Activated naive CD8-positive, alpha-beta T cell (primary cell): ENCODE results near the gene SPATA31D1.

Experiments
- H3K27ac Mint-ChIP-seq: one replicate; pipeline ENCODE4 v1.8.0; 2021; ENCODE audit warnings: mixed read lengths
- H3K27me3 Mint-ChIP-seq: one replicate; pipeline ENCODE4 v1.8.0; 2021; ENCODE audit warnings: mixed read lengths
- H3K36me3 Mint-ChIP-seq: one replicate; pipeline ENCODE4 v1.8.0; 2021; ENCODE audit warnings: mixed read lengths
- H3K4me1 Mint-ChIP-seq: one replicate; pipeline ENCODE4 v1.8.0; 2021; ENCODE audit warnings: low read depth, mixed read lengths
- H3K4me3 Mint-ChIP-seq: one replicate; pipeline ENCODE4 v1.8.0; 2021; ENCODE audit warnings: mild to moderate bottlenecking, mixed read lengths
- H3K9me3 Mint-ChIP-seq: one replicate; pipeline ENCODE4 v1.8.0; 2021; ENCODE audit warnings: low read depth, mixed read lengths

The SPATA31D1 gene

DNA sequence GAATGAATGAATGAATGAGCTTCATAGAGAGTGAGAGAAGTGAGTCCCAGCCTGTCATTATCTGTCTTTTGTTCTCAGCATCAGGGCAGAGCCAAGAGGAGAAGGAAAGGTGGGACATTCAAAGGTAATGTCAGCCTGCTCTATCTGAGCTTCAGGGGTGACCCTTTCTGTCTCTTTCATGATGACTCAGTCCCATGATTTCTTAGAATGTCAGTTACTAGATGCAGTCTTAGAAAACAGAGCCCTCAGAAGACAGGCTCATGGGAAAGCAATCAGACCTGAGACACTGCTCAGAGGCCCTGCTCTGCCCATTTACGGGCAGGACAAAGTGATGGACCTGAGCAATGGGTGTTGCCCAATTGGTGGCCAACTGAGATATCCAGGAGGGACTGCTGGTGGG is 1.1 kb downstream of the SPATA31D1 start:
- no peaks in the 10 kb centered on the region for H3K27me3 Mint-ChIP-seq
- H3K27ac Mint-ChIP-seq = no peak overlapping the region
- no peaks in the 10 kb centered on the region for H3K4me1 Mint-ChIP-seq
- H3K4me3 Mint-ChIP-seq = no peak overlapping the region
- no peaks in the 10 kb centered on the region for H3K36me3 Mint-ChIP-seq
- H3K9me3 Mint-ChIP-seq = no peaks in the 10 kb centered on the region

- Mint-ChIP-seq H3K27ac (no peak overlapping the region), H3K9me3 (no peaks in the 10 kb centered on the region)
These were observed 5.1 kb downstream of the SPATA31D1 start for GRCh38 chr9:81993656-81994055.

GRCh38 chr9:81999806-82000205 is 11.2 kb downstream of the SPATA31D1 start:
- peaks cover 2% of the 10 kb centered on the region for H3K27me3 Mint-ChIP-seq
- no peaks in the 10 kb centered on the region for H3K4me1 Mint-ChIP-seq
- no peak overlapping the region for H3K27ac Mint-ChIP-seq
- no peak overlapping the region for H3K4me3 Mint-ChIP-seq
- H3K36me3 Mint-ChIP-seq = no peaks in the 10 kb centered on the region
- H3K9me3 Mint-ChIP-seq = peaks cover 3% of the 10 kb centered on the region

More at GRCh38 chr9:81993656-81994055, 5.1 kb downstream of the SPATA31D1 start:
- Mint-ChIP-seq H3K27me3 (no peaks in the 10 kb centered on the region), H3K36me3 (no peaks in the 10 kb centered on the region), H3K4me1 (no peaks in the 10 kb centered on the region), H3K4me3 (no peak overlapping the region)

- H3K4me3 Mint-ChIP-seq = no peak overlapping the region
- no peaks in the 10 kb centered on the region for H3K27me3 Mint-ChIP-seq
- no peak overlapping the region for H3K27ac Mint-ChIP-seq
- no peaks in the 10 kb centered on the region for H3K9me3 Mint-ChIP-seq
- no peaks in the 10 kb centered on the region for H3K4me1 Mint-ChIP-seq
- H3K36me3 Mint-ChIP-seq = no peaks in the 10 kb centered on the region
These were observed 22.1 kb downstream of the SPATA31D1 start for GRCh38 chr9:82010711-82011110.

GRCh38 chr9:82011133-82011532 is 22.6 kb downstream of the SPATA31D1 start:
- Mint-ChIP-seq H3K27ac (no peak overlapping the region), H3K36me3 (no peaks in the 10 kb centered on the region), H3K27me3 (no peaks in the 10 kb centered on the region), H3K4me1 (no peaks in the 10 kb centered on the region), H3K4me3 (no peak overlapping the region), H3K9me3 (no peaks in the 10 kb centered on the region)

DNA sequence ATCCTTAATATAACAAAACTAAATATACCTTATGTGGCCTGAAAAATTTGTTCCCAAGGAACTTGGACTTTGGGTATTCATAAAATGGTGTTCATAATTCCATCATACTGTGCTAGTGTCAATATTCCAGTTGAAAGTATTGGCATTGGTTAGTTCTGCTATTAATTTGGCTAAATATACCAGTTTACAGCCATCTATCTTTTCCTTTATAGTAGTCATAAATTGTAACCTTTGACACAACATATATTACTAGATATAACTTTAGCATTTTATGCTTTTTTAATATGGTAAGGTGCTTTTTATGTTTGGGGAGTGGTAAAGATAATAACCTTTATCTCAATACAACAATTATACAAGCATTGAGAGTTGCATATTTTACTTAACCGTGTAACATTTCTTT is 23.7 kb downstream of the SPATA31D1 start:
- Mint-ChIP-seq H3K27me3 (no peaks in the 10 kb centered on the region), H3K36me3 (no peaks in the 10 kb centered on the region), H3K4me3 (no peak overlapping the region), H3K27ac (no peak overlapping the region), H3K4me1 (no peaks in the 10 kb centered on the region), H3K9me3 (peaks cover 4% of the 10 kb centered on the region)

DNA sequence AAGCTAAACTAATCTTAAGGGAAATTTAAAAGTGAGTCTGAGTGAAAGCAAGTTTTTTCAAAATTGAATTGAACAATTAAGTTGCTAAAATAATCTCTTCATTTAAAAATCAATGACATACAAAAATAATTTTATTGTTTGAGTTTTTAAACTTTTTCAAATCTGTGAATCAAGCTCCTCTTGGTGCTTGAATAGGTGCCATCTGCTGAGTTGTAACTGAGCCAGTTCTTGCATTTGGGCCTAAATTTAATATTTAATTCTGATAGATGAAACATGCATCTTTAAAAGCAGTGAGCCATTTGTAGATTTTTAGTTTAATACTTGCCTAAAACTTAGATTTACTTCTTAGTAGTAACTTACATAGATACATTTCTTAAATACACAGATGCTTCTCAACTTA is 31.8 kb downstream of the SPATA31D1 start:
- peaks cover 12% of the 10 kb centered on the region for H3K9me3 Mint-ChIP-seq
- H3K4me3 Mint-ChIP-seq = no peak overlapping the region
- H3K27ac Mint-ChIP-seq = no peak overlapping the region
- no peaks in the 10 kb centered on the region for H3K36me3 Mint-ChIP-seq
- no peaks in the 10 kb centered on the region for H3K27me3 Mint-ChIP-seq
- H3K4me1 Mint-ChIP-seq = no peaks in the 10 kb centered on the region

GRCh38 chr9:82021198-82021597 is 32.6 kb downstream of the SPATA31D1 start:
- Mint-ChIP-seq H3K36me3 (no peaks in the 10 kb centered on the region), H3K9me3 (peaks cover 12% of the 10 kb centered on the region), H3K27me3 (no peaks in the 10 kb centered on the region), H3K4me3 (no peak overlapping the region), H3K4me1 (no peaks in the 10 kb centered on the region), H3K27ac (no peak overlapping the region)

DNA sequence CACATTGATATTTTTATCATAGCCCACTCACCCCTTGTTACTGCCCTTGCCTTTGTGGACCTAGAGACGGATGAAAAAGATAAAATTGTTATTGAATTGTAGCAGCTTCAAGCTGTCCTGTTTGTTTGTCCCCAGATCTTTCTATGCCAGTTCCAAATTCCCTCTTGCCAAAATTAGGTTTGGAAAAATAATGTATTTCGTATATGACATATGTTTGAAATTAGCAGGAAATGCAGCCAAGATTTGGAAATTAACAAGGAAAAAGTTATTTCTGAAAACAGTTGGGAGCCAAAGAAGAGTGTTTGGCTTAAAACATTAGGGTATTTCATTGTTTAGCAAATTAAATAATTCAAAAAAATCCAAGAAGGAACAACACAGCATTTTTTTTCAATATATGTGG is 33.5 kb downstream of the SPATA31D1 start:
- Mint-ChIP-seq H3K4me1 (no peaks in the 10 kb centered on the region), H3K27ac (no peak overlapping the region), H3K4me3 (no peak overlapping the region), H3K9me3 (peaks cover 8% of the 10 kb centered on the region), H3K36me3 (no peaks in the 10 kb centered on the region), H3K27me3 (no peaks in the 10 kb centered on the region)

GRCh38 chr9:82024908-82025307 is 36.3 kb downstream of the SPATA31D1 start:
- no peaks in the 10 kb centered on the region for H3K4me1 Mint-ChIP-seq
- no peak overlapping the region for H3K27ac Mint-ChIP-seq
- no peaks in the 10 kb centered on the region for H3K36me3 Mint-ChIP-seq
- H3K4me3 Mint-ChIP-seq = no peak overlapping the region
- H3K27me3 Mint-ChIP-seq = no peaks in the 10 kb centered on the region
- no peaks in the 10 kb centered on the region for H3K9me3 Mint-ChIP-seq

GRCh38 chr9:82031538-82032280 is 43.1 kb downstream of the SPATA31D1 start:
- Mint-ChIP-seq H3K27me3 (no peaks in the 10 kb centered on the region), H3K4me1 (no peaks in the 10 kb centered on the region), H3K4me3 (no peak overlapping the region), H3K9me3 (no peaks in the 10 kb centered on the region), H3K27ac (no peak overlapping the region), H3K36me3 (no peaks in the 10 kb centered on the region)

GRCh38 chr9:82034956-82035731 is 46.6 kb downstream of the SPATA31D1 start:
- no peaks in the 10 kb centered on the region for H3K9me3 Mint-ChIP-seq
- H3K36me3 Mint-ChIP-seq = no peaks in the 10 kb centered on the region
- no peaks in the 10 kb centered on the region for H3K27me3 Mint-ChIP-seq
- no peaks in the 10 kb centered on the region for H3K4me1 Mint-ChIP-seq
- no peak overlapping the region for H3K27ac Mint-ChIP-seq
- no peak overlapping the region for H3K4me3 Mint-ChIP-seq

GRCh38 chr9:82036086-82036485 is 47.5 kb downstream of the SPATA31D1 start:
- Mint-ChIP-seq H3K27me3 (no peaks in the 10 kb centered on the region), H3K4me1 (no peaks in the 10 kb centered on the region), H3K9me3 (no peaks in the 10 kb centered on the region), H3K36me3 (no peaks in the 10 kb centered on the region), H3K27ac (no peak overlapping the region), H3K4me3 (no peak overlapping the region)

- H3K9me3 Mint-ChIP-seq = no peaks in the 10 kb centered on the region
- H3K27me3 Mint-ChIP-seq = no peaks in the 10 kb centered on the region
- no peak overlapping the region for H3K4me3 Mint-ChIP-seq
- no peak overlapping the region for H3K27ac Mint-ChIP-seq
- H3K4me1 Mint-ChIP-seq = no peaks in the 10 kb centered on the region
- no peaks in the 10 kb centered on the region for H3K36me3 Mint-ChIP-seq
These were observed 48.6 kb downstream of the SPATA31D1 start for GRCh38 chr9:82037126-82037525.

GRCh38 chr9:82038897-82039296 is 50.3 kb downstream of the SPATA31D1 start:
- no peaks in the 10 kb centered on the region for H3K36me3 Mint-ChIP-seq
- H3K27ac Mint-ChIP-seq = no peak overlapping the region
- no peaks in the 10 kb centered on the region for H3K9me3 Mint-ChIP-seq
- H3K27me3 Mint-ChIP-seq = no peaks in the 10 kb centered on the region
- no peak overlapping the region for H3K4me3 Mint-ChIP-seq
- no peaks in the 10 kb centered on the region for H3K4me1 Mint-ChIP-seq
